Glutamatergic neuron (in vitro differentiated cells): ENCODE measurements around the gene CDC45. TPM values are rescaled to one million over a fixed set of nuclear protein-coding genes. Genes with fewer than 3 reads are reported as not detected.

Experiments
- DNase-seq: peaks from one replicate; pipeline ENCODE4 v3.0.0; 2022
- H3K27ac Mint-ChIP-seq: one replicate; pipeline ENCODE4 v1.8.0; 2020; ENCODE audit warnings: mild to moderate bottlenecking, mixed read lengths, inconsistent platforms; ENCODE audit not compliant: unreplicated experiment
- H3K27me3 Mint-ChIP-seq: one replicate; pipeline ENCODE4 v1.8.0; 2020; ENCODE audit warnings: mild to moderate bottlenecking, moderate library complexity, mixed read lengths, inconsistent platforms; ENCODE audit not compliant: unreplicated experiment
- H3K36me3 Mint-ChIP-seq: one replicate; pipeline ENCODE4 v1.8.0; 2020; ENCODE audit warnings: mild to moderate bottlenecking, mixed read lengths, inconsistent platforms; ENCODE audit not compliant: unreplicated experiment
- H3K4me1 Mint-ChIP-seq: one replicate; pipeline ENCODE4 v1.8.0; 2020; ENCODE audit warnings: mild to moderate bottlenecking, low read depth, mixed read lengths, inconsistent platforms; ENCODE audit not compliant: unreplicated experiment
- H3K4me3 Mint-ChIP-seq: one replicate; pipeline ENCODE4 v1.8.0; 2020; ENCODE audit warnings: mild to moderate bottlenecking, mixed read lengths, inconsistent platforms; ENCODE audit not compliant: unreplicated experiment
- H3K9me3 Mint-ChIP-seq: one replicate; pipeline ENCODE4 v1.8.0; 2020; ENCODE audit warnings: mild to moderate bottlenecking, moderate library complexity, mixed read lengths, inconsistent platforms; ENCODE audit not compliant: unreplicated experiment
- CTCF ChIP-seq: fragments of 200-600 bp; sonication (generic); IDR thresholded peaks from one replicate; pipeline ENCODE4 v1.5.0; 2021; ENCODE audit not compliant: partially characterized antibody, unreplicated experiment
- total RNA-seq: library from RNA; stranded (reverse); fragmentation: NEBNext Ultra II Directional; extraction: Animal tissue kit (Norgen Biotek cat#: 25700); gene quantifications from one replicate; pipeline ENCODE4 v1.2.1, GENCODE V29; 2021; ENCODE audit not compliant: unreplicated experiment

CDC45 gene
- total RNA-seq, 1 donor from 2014 or later = 3.5 TPM

GRCh38 chr22:19497245-19497644 is 17.5 kb downstream of the CDC45 start:
- Mint-ChIP-seq H3K4me3 (no peak overlapping the region), H3K9me3 (peaks cover 2% of the 10 kb centered on the region), H3K27ac (no peak overlapping the region), H3K4me1 (no peaks in the 10 kb centered on the region), H3K36me3 (no peaks in the 10 kb centered on the region), H3K27me3 (peaks cover 6% of the 10 kb centered on the region)
- no peak for TF ChIP-seq CTCF
- no peak for DNase-seq

- H3K27ac Mint-ChIP-seq = no peak overlapping the region
- no peak for TF ChIP-seq CTCF
- H3K9me3 Mint-ChIP-seq = peaks cover 2% of the 10 kb centered on the region
- H3K27me3 Mint-ChIP-seq = peaks cover 6% of the 10 kb centered on the region
- H3K4me1 Mint-ChIP-seq = no peaks in the 10 kb centered on the region
- no peaks in the 10 kb centered on the region for H3K36me3 Mint-ChIP-seq
- no peak overlapping the region for H3K4me3 Mint-ChIP-seq
- DNase-seq = no peak
Observed at GRCh38 chr22:19498154-19498865, 18.6 kb downstream of the CDC45 start.

- no peak for DNase-seq
- no peaks in the 10 kb centered on the region for H3K36me3 Mint-ChIP-seq
- peaks cover 2% of the 10 kb centered on the region for H3K9me3 Mint-ChIP-seq
- no peak overlapping the region for H3K27ac Mint-ChIP-seq
- peaks cover 6% of the 10 kb centered on the region for H3K27me3 Mint-ChIP-seq
- H3K4me3 Mint-ChIP-seq = no peak overlapping the region
- TF ChIP-seq CTCF = no peak
- no peaks in the 10 kb centered on the region for H3K4me1 Mint-ChIP-seq
Observed at GRCh38 chr22:19498866-19499190, 19.1 kb downstream of the CDC45 start.

- Mint-ChIP-seq H3K4me1 (no peaks in the 10 kb centered on the region), H3K36me3 (no peaks in the 10 kb centered on the region), H3K4me3 (no peak overlapping the region), H3K9me3 (peaks cover 2% of the 10 kb centered on the region), H3K27me3 (peaks cover 6% of the 10 kb centered on the region), H3K27ac (no peak overlapping the region)
- DNase-seq = no peak
- no peak for TF ChIP-seq CTCF
Observed at GRCh38 chr22:19499236-19499879, 19.6 kb downstream of the CDC45 start.

GRCh38 chr22:19499880-19500242 is 20.1 kb downstream of the CDC45 start:
- peaks cover 6% of the 10 kb centered on the region for H3K27me3 Mint-ChIP-seq
- no peak overlapping the region for H3K27ac Mint-ChIP-seq
- no peaks in the 10 kb centered on the region for H3K36me3 Mint-ChIP-seq
- no peak for TF ChIP-seq CTCF
- no peak for DNase-seq
- no peaks in the 10 kb centered on the region for H3K4me1 Mint-ChIP-seq
- H3K9me3 Mint-ChIP-seq = peaks cover 2% of the 10 kb centered on the region
- no peak overlapping the region for H3K4me3 Mint-ChIP-seq
